GM20000 (cell line): Measurements from ENCODE around the gene YWHAH.

ENCODE experiments used
- DNase-seq: peaks from one replicate; pipeline ENCODE4 v3.0.0; 2012; ENCODE audit warnings: low spot score
- CTCF ChIP-seq: IDR thresholded peaks from 2 replicates; pipeline ENCODE4 v1.5.1; 2012; ENCODE audit warnings: mild to moderate bottlenecking, control low read depth; ENCODE audit errors: extremely low read depth, missing control alignments

Gene YWHAH

GRCh38 chr22:31932863-31933262, 11.5 kb upstream of the YWHAH start:
- no peak for DNase-seq
- TF ChIP-seq CTCF, result no peak

- no peak for DNase-seq
- no peak for TF ChIP-seq CTCF
Measured at GRCh38 chr22:31933406-31933805, 10.9 kb upstream of the YWHAH start.

GRCh38 chr22:31933816-31934482, 10.4 kb upstream of the YWHAH start:
- TF ChIP-seq CTCF, result no peak
- no peak for DNase-seq

- no peak for DNase-seq
- TF ChIP-seq CTCF, result no peak
Measured at GRCh38 chr22:31935961-31936635, 8.2 kb upstream of the YWHAH start.

- no peak for DNase-seq
- TF ChIP-seq CTCF, result no peak
Measured at GRCh38 chr22:31937341-31937740, 7.0 kb upstream of the YWHAH start.

- no peak for TF ChIP-seq CTCF
- DNase-seq, result no peak
Measured at GRCh38 chr22:31938296-31938695, 6.0 kb upstream of the YWHAH start.

GRCh38 chr22:31940506-31940905, 3.8 kb upstream of the YWHAH start:
- no peak for TF ChIP-seq CTCF
- no peak for DNase-seq
